Fibroblast of upper back skin (primary cell): ENCODE results near the gene NEUROG1.
A peak's percentile ranks its signal among the peaks of the same experiment; 100 is the strongest.
"Not testable (repeated sequence)": the region's sequence is repeated elsewhere in the genome, so short reads cannot be mapped to it uniquely, and the experiment has no call there.

Source experiments
- DNase-seq: peaks from one replicate; pipeline ENCODE4 v3.0.0-alpha.2; 2013

NEUROG1 gene

GRCh38 chr5:135534609-135535419, 950 bp downstream of the NEUROG1 start:
- no peak for DNase-seq

DNA sequence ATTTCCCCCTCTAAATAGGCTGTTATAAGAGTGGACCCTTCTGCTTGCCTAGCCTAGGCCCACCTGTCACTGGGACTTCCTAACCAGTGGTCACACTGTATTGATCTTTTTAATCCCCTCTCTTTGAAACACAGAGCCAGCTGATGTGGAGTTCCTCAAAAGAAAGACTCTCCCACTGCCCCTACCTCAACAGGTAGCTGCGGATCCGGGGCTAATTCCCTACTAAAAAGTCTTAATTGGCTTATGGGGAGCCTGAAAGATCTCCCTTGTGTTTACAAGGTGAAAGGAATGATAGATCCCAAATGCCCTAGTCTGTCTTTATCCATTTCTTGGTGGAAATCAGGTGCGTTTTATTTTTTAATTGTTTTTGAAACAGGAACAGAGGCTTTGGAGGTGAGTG, 2.0 kb downstream of the NEUROG1 start:
- no peak for DNase-seq

DNA sequence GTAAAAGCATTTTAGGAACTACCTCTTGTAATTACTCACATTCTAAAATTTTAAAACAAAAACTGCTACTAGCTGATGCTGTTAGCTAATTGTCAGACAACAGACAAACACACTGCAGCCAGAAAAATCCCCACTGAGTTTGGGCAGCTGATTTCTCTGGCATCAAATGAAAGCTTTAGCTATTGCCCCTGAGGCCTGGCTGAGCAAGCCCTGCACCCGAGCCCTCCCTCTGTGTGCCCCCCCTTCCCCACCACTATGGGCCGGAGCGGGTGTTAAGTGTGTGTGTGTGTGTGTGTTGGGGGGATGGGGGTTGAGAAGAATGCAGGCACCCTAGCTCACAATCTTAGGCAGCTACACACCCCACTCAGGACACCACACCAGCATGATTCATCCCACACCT, 2.4 kb downstream of the NEUROG1 start:
- DNase-seq: no peak

- not testable (repeated sequence) for DNase-seq
These were observed 6.2 kb downstream of the NEUROG1 start for GRCh38 chr5:135529576-135529975.

GRCh38 chr5:135526924-135527323, 8.8 kb downstream of the NEUROG1 start:
- no peak for DNase-seq

DNA sequence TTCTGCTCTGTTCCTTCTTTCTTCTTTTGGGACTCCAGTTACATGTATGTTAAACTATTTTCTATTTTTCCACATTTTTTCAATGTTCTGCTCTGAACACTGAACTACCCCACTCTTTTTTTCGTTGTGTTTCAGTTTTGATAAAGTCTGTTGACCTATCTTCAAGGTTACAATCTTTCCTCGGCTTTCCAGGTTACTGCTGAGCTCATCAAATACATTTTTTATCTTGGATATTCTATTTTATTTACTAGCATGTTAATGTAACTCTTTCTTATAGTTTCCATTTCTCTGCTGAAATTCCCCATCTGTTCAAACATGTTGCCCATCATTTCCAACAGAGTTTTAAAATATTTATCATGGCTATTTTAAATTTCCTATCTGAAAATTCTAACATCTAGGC, 13.8 kb downstream of the NEUROG1 start:
- no peak for DNase-seq

- no peak for DNase-seq
These were observed 18.1 kb downstream of the NEUROG1 start for GRCh38 chr5:135517631-135518030.

DNA sequence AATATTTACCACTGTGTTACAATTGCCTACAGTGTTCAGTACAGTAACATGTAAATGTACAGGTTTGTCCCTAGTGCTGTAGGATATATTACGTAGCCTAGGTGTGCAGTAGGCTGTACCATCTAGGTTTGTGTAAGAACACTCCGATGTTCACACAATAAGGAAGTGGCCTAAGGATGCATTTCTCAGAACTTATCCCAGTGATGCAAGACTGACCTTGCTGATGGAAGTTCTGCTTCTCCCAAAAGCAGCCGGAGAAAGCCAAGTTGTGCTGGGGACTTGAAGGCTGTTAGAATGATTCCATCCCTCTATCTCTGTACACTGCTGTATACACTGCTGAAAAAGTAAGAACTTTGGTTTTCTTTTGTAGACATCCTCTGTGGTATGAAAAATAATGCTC, 21.6 kb downstream of the NEUROG1 start:
- DNase-seq: no peak

DNA sequence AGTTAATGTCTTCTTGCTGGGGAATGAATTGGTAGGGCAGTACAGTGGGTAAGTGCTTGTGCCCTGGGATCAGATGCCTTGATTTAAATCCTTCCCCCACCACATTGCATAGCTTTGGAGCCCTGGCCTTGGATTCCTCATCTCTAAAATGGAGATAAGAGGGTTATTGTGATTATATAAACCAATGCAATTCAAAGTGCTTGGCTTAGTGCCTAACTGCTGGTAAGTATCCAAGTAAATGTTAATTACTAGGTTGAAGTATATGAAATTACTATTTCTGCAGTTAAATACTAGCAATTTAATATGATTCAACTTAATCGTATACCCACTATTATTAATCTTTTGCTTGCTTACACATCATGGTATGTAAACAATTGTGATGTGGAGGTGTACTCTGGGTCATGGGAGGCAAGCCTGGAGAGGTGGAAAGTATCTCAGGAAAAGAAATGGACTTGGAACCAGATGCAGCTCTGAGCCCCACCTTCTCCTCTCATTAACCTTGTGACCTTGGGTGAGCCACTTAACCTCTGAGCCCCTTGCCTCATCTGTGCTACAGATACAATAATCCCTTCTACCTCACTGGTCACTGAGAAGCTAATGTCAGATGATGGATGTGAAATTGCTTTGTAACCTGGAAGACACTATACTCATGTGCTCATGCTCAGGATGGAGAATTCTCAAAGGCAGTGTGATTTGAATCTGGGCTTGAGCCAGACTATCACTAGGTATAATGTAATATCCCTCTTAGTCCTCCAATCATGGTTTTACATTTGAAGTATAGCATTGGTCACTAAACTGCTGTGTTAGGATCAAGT, 23.8 kb downstream of the NEUROG1 start:
- no peak for DNase-seq

DNA sequence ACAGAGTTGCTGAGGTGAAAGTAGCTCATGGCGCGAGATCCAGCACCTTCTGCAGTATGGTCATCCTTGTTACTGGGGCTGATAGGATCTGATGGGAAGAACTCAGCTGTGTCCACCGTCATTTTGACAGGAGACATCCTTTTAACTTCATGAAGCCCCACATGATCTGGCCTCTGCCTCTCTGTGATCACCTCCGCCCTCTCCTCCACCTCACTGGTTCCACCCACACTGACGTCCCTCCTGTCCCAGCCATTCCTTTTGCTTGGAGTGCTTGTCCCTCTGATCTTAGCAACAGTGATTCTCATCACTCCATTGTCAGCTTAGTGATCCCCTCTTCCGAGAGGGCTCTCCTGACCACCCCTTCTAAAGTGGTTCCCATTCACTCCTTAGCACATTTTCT, 25.8 kb downstream of the NEUROG1 start:
- no peak for DNase-seq

DNA sequence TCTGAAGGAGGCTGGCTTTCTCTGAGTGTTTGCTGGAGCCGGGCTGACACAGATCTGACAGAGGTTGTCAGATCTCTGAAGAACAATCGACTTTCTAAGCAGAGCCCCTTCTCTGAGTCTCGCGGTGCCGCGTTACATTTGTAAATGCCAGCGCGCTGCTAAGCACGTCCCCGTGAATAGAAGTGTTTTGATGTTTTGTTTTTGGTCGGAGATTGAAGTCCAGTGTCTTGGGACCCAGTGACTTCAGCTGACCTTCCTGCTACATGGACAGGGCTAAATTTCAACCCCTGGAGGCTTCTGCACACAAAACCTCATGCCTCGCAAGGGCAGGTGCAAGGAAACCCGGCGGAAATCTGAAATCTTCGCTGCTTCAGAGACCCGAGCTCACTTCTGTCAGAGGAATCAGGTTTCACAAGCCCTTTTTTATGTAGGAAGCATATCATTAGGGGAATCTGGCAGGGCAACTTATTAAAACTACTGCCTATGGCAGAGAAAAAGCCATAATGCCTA, 27.2 kb downstream of the NEUROG1 start:
- DNase-seq: no peak

DNA sequence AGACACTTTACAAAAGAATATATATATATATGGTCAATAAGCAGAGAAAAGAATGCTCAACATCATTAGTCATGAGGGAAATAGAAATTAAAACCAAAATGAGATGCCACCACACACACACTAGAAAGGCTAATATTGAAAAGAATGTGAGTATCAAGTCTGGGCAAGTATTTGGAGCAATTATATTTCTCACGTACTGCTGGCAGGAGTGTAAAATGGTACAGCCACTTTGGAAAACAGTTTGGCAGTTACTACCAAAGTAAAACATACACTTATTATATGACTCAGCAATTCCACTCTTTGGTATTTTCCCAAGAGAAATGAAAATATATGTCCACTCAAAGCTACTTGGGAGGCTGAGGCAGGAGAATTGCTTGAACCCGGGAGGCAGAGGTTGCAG, 29.8 kb downstream of the NEUROG1 start:
- DNase-seq: peak; percentile 30

DNA sequence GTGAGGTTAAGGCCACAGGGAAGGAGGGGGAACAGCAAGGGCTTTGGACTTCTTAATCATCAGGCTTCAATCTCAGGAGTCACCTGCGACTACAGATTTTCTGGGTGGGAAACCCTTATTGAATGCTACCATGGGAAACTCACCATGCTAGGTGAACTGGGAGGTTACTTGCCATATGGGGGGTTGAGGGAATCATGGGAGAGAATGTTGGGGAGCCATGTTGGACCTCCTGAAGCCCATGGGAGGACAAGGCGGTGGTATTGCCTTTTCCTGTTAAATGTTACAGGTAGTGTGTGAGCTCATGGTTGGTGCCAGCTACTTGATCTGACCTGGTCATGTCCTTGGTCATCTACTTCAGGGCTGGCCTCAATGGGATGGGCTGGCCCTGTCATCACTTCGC, 31.4 kb downstream of the NEUROG1 start:
- no peak for DNase-seq

- DNase-seq: no peak
These were observed 31.9 kb downstream of the NEUROG1 start for GRCh38 chr5:135503871-135504270.

GRCh38 chr5:135502836-135503520, 32.8 kb downstream of the NEUROG1 start:
- DNase-seq: no peak

DNA sequence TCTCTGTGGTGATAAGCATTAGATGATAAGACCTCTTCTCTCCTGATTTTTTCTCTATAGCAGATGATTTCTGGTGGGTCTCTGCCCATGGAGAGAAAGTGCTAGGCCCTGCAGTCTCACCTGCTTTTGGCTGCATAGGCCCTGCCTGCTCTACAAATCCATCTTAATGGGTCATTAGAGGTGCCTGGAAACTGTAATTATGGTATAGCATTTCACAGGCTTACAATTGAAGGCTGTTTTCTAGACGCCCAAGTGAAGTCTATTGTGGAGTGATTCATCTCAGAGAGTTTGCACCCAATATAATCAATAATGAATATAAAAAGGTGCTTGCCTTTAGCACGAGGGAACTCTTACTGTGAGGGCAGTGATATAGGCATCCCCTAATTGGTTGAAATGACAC, 33.8 kb downstream of the NEUROG1 start:
- DNase-seq: no peak

GRCh38 chr5:135498637-135498995, 37.1 kb downstream of the NEUROG1 start:
- no peak for DNase-seq

- DNase-seq: peak; percentile 17
These were observed 37.7 kb downstream of the NEUROG1 start for GRCh38 chr5:135497971-135498636.

DNA sequence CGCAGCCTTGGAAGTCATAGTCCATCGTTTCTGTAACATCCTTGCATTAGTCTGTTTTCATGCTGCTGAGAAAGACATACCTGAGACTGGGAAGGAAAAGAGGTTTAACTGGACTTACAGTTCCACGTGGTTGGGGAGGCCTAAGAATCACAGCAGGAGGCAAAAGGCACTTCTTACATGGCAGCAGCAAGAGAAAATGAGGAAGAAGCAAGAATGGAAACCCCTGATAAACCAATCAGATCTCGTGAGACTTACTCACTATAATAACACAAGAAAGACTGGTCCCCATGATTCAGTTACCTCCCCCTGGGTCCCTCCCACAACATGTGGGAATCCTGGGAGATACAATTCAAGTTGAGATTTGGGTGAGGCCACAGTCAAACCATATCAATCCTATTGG, 40.2 kb downstream of the NEUROG1 start:
- not testable (repeated sequence) for DNase-seq

DNA sequence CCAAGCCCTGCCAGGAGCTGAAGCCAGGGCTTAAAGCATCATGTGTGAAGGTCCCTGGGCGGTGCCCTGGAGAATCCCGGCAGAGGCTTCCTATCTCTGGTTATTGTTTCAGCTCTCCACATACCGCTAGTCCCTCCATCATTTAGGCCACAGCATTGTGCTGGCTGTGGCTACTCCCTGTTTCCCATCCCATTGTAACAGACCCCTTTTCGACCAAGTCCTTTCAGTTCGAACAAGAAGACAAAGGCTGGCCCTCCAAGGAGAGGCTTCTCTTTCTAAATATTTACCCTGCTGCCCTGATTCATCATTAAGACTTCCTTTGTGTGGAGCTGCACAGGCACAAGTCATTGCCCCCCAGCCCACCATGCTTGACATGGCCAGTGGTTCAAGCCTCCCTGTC, 41.6 kb downstream of the NEUROG1 start:
- no peak for DNase-seq

- DNase-seq: peak; percentile 79
These were observed 42.2 kb downstream of the NEUROG1 start for GRCh38 chr5:135493406-135494180.

DNA sequence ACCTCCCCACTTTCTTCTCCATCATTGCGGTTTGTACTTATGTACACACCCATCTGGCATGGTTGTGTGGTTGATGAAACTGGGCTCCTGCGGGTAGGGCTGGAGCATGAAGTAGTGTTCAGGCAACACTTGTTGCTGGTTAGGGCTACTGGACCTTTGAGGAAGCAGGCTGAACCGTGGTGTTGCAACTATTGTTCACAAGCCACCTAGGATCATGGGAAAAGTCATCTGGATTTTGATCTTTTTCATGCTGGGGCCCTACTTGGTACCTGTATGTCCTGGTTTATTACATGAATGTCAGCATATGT, 43.5 kb downstream of the NEUROG1 start:
- no peak for DNase-seq
